ENCODE measurements around the gene GON4L. TPM values are rescaled to one million over a fixed set of nuclear protein-coding genes. Genes with fewer than 3 reads are reported as not detected.
A peak's percentile ranks its signal among the peaks of the same experiment; 100 is the strongest.
"Not testable (repeated sequence)": the region's sequence is repeated elsewhere in the genome, so short reads cannot be mapped to it uniquely, and the experiment has no call there.

Gene GON4L
- total RNA-seq, 1 donor from 2014 or later: 57.0 TPM

DNA sequence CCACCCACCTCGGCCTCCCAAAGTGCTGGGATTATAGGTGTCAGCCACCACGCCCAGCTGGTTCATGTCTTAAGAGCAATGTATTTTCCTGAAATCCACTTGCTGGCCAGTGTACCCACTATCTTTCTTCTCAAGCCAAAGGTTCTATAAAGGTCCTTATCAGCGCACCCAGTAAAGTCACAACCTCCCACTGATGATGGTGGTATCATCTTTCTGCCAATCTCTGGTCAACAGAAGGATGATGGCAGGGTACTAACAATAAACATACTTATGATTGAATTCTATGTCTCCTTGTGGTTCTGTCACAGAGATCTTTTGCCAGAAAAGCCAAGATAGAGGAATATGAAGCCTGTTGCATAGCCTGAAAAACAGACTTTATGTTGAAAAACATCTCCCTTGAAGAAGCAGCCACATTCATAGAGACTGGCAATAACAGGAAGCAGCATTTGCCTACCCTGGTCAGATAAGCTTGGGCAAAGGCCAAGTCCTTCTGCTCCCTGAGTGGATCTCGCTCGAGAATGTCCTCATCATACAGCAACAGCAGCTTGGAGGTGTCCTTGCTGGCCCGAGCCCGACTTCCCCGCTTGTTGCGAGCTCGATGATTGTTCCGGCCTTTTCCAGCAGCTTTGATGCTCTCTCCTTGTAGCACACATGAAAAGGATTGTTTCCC is 95.1 kb downstream of the GON4L start:
- no peaks in the 10 kb centered on the region for H3K27me3 Mint-ChIP-seq (ENCODE audit: unreplicated experiment)
- peaks cover 1% of the 10 kb centered on the region for H3K4me1 Mint-ChIP-seq (ENCODE audit: unreplicated experiment)
- H3K36me3 Mint-ChIP-seq (ENCODE audit: unreplicated experiment): peaks cover 52% of the 10 kb centered on the region
- no peaks in the 10 kb centered on the region for H3K9me3 Mint-ChIP-seq (ENCODE audit: unreplicated experiment)
- H3K4me3 Mint-ChIP-seq (ENCODE audit: unreplicated experiment): no peak overlapping the region
- TF ChIP-seq, protein P1, sequence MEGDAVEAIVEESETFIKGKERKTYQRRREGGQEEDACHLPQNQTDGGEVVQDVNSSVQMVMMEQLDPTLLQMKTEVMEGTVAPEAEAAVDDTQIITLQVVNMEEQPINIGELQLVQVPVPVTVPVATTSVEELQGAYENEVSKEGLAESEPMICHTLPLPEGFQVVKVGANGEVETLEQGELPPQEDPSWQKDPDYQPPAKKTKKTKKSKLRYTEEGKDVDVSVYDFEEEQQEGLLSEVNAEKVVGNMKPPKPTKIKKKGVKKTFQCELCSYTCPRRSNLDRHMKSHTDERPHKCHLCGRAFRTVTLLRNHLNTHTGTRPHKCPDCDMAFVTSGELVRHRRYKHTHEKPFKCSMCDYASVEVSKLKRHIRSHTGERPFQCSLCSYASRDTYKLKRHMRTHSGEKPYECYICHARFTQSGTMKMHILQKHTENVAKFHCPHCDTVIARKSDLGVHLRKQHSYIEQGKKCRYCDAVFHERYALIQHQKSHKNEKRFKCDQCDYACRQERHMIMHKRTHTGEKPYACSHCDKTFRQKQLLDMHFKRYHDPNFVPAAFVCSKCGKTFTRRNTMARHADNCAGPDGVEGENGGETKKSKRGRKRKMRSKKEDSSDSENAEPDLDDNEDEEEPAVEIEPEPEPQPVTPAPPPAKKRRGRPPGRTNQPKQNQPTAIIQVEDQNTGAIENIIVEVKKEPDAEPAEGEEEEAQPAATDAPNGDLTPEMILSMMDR (IDR thresholded peaks at IDR 0.05): no peak
- H3K27ac Mint-ChIP-seq (ENCODE audit: unreplicated experiment): no peak overlapping the region
- no peak for DNase-seq (ENCODE audit: extremely low spot score, unreplicated experiment)

- Mint-ChIP-seq H3K27me3 (ENCODE audit: unreplicated experiment) (no peaks in the 10 kb centered on the region), H3K4me1 (ENCODE audit: unreplicated experiment) (peaks cover 1% of the 10 kb centered on the region), H3K4me3 (ENCODE audit: unreplicated experiment) (no peak overlapping the region), H3K27ac (ENCODE audit: unreplicated experiment) (no peak overlapping the region), H3K36me3 (ENCODE audit: unreplicated experiment) (peaks cover 51% of the 10 kb centered on the region), H3K9me3 (ENCODE audit: unreplicated experiment) (no peaks in the 10 kb centered on the region)
- TF ChIP-seq, protein P1 (IDR thresholded peaks at IDR 0.05): no peak
- no peak for DNase-seq (ENCODE audit: extremely low spot score, unreplicated experiment)
Observed at GRCh38 chr1:155760751-155761475, 96.1 kb downstream of the GON4L start.

GRCh38 chr1:155759966-155760630 is 96.9 kb downstream of the GON4L start:
- H3K36me3 Mint-ChIP-seq (ENCODE audit: unreplicated experiment): peaks cover 50% of the 10 kb centered on the region
- no peak for DNase-seq (ENCODE audit: extremely low spot score, unreplicated experiment)

DNA sequence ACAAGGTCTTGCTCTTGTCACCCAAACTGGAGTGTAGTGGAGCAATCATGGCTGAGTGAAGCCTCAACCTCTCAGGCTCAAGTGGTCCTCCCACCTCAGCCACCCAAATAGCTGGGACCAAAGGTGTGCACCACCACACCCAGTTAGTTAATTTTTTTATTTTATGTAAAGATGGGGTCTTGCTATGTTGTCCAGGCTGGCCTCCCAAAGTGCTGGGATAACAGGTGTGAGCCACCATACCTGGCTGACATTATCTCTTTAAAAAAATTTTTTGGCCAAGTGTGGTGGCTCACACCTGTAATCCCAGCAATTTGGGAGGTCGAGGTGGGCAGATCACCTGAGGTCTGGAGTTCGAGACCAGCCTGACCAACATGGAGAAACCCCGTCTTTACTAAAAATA is 98.0 kb downstream of the GON4L start:
- DNase-seq (ENCODE audit: extremely low spot score, unreplicated experiment); H3K4me3 Mint-ChIP-seq (ENCODE audit: unreplicated experiment); H3K9me3 Mint-ChIP-seq (ENCODE audit: unreplicated experiment); H3K27ac Mint-ChIP-seq (ENCODE audit: unreplicated experiment); H3K27me3 Mint-ChIP-seq (ENCODE audit: unreplicated experiment); H3K4me1 Mint-ChIP-seq (ENCODE audit: unreplicated experiment): not testable (repeated sequence)
- peaks cover 47% of the 10 kb centered on the region for H3K36me3 Mint-ChIP-seq (ENCODE audit: unreplicated experiment)

More at GRCh38 chr1:155759966-155760630, 96.9 kb downstream of the GON4L start:
- Mint-ChIP-seq H3K4me3 (ENCODE audit: unreplicated experiment) (no peak overlapping the region), H3K27ac (ENCODE audit: unreplicated experiment) (no peak overlapping the region), H3K27me3 (ENCODE audit: unreplicated experiment) (no peaks in the 10 kb centered on the region), H3K4me1 (ENCODE audit: unreplicated experiment) (peaks cover 1% of the 10 kb centered on the region), H3K9me3 (ENCODE audit: unreplicated experiment) (no peaks in the 10 kb centered on the region)
- TF ChIP-seq, protein P1 (IDR thresholded peaks at IDR 0.05): no peak

DNA sequence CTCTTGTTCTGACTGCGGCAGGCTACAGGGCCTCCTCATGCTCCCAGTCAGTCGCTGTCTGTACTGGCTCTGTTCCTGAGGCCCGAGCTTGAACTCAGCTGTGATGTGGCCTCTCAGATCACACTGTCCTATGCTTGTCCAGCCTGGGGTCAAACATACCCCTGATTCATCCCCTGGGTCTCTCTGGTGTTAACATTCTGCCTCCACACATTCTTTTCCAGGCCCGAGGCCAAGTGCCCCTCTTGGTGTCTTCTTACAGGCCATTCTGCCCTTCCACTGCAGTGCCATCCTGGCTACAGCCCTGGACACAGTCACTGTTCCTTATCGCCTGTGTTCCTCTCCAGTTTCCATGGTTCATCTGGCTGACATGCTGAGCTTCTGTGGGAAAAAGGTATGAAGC is 108.9 kb downstream of the GON4L start:
- H3K27me3 Mint-ChIP-seq (ENCODE audit: unreplicated experiment); H3K27ac Mint-ChIP-seq (ENCODE audit: unreplicated experiment); H3K4me3 Mint-ChIP-seq (ENCODE audit: unreplicated experiment); H3K4me1 Mint-ChIP-seq (ENCODE audit: unreplicated experiment); DNase-seq (ENCODE audit: extremely low spot score, unreplicated experiment); H3K9me3 Mint-ChIP-seq (ENCODE audit: unreplicated experiment): not testable (repeated sequence)
- peaks cover 18% of the 10 kb centered on the region for H3K36me3 Mint-ChIP-seq (ENCODE audit: unreplicated experiment)

DNA sequence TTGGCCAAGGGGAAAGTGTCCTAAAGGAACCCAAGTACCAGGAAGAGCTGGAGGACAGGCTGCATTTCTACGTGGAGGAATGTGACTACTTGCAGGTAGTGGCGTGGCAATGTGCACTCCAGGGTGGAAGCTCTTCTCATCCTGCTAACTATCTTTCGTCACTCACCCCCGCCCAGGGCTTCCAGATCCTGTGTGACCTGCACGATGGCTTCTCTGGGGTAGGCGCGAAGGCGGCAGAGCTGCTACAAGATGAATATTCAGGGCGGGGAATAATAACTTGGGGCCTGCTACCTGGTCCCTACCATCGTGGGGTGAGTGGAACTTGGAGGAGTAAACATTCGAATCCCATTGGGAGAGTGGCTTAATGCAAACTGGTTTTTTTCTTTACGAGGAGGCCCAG is 109.4 kb downstream of the GON4L start:
- H3K9me3 Mint-ChIP-seq (ENCODE audit: unreplicated experiment); H3K27me3 Mint-ChIP-seq (ENCODE audit: unreplicated experiment); DNase-seq (ENCODE audit: extremely low spot score, unreplicated experiment); H3K4me3 Mint-ChIP-seq (ENCODE audit: unreplicated experiment); H3K4me1 Mint-ChIP-seq (ENCODE audit: unreplicated experiment); H3K27ac Mint-ChIP-seq (ENCODE audit: unreplicated experiment): not testable (repeated sequence)
- H3K36me3 Mint-ChIP-seq (ENCODE audit: unreplicated experiment): peaks cover 15% of the 10 kb centered on the region

DNA sequence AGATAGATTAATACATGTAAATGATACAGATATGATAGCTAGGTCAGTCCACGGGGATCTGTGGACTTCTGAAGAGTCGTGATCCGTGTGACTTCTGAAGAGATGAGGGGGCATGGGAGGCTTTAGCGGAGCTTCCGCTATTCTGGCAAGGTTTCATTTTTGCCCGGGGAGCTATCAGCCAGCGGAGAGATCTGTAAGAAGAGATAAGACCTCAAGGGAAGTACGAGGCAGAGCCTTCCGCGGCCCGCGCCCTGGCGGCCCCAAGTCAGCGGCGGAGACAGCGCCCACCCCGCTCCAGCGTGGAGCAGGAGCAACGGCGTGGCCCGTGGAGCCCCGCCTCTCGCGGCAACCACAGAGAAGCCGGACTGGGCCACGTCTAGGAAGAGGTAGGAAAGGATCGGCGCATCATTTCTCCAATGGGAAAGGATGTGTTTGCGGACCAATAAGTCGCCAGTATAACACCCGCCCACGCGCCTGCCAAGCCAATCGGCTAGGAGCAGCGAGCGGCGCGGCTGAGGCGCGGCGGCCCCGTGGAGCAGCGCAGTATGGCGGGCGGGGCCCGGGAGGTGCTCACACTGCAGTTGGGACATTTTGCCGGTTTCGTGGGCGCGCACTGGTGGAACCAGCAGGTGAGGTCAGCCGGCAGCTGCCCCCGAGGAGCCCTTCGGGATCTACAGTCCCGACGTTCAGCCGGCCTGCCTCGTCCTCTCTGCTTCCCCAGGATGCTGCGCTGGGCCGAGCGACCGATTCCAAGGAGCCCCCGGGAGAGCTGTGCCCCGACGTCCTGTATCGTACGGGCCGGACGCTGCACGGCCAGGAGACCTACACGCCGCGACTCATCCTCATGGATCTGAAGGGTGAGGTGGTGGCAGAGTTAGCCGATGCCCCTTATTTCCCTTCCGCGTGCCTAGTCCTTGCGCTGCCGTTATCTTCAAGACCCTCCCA is 111.5 kb downstream of the GON4L start:
- H3K4me1 Mint-ChIP-seq (ENCODE audit: unreplicated experiment); H3K9me3 Mint-ChIP-seq (ENCODE audit: unreplicated experiment); H3K36me3 Mint-ChIP-seq (ENCODE audit: unreplicated experiment); H3K27me3 Mint-ChIP-seq (ENCODE audit: unreplicated experiment): not testable (repeated sequence)
- DNase-seq (ENCODE audit: extremely low spot score, unreplicated experiment): peak; percentile 98
- Mint-ChIP-seq H3K4me3 (ENCODE audit: unreplicated experiment) (peak overlapping the region; percentile 93), H3K27ac (ENCODE audit: unreplicated experiment) (peak overlapping the region; percentile 89)
